Measurements from ENCODE around the gene RYR2. TPM values are rescaled to one million over a fixed set of nuclear protein-coding genes. Genes with fewer than 3 reads are reported as not detected.

Gene RYR2
- total RNA-seq, 1 experiment from 2014 or later: 3.4 TPM

DNA sequence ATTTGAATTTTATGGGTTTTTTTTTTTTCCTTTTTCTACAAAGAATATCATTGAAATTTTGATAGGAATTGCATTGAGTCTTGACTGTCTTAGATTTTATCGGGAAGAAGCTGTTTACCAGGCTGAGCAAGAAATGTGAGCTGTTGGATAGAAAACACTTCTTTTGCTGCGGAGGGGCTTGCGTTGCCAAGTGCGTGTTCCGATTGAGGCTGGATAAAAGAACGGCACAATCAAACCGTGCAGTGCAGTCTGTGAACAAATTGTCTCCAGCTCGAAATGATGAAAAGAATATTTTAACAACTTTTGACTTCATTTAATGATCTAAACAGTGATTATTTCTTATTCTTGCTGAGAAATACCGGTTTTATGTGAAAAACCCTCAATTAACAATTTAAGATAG lies 149.4 kb downstream of the RYR2 start:
- no peak overlapping the region for H2BK12ac ChIP-seq (ENCODE audit: insufficient read length, low read depth, low read length)
- no peaks in the 10 kb centered on the region for H3K36me3 Mint-ChIP-seq (ENCODE audit: insufficient read depth in 1 of 3, low read depth in 3 of 3)
- no peak overlapping the region for H2AK5ac ChIP-seq (ENCODE audit: insufficient read length, low read length)
- H3K9me3 ChIP-seq (ENCODE audit: control insufficient read depth, low read depth, low read length): no peaks in the 10 kb centered on the region
- H3K23ac ChIP-seq (ENCODE audit: insufficient read length, low read depth, low read length): no peak overlapping the region
- no peaks in the 10 kb centered on the region for H3K79me1 ChIP-seq (ENCODE audit: insufficient read depth, low read depth, low read length, poor library complexity, severe bottlenecking)
- no peak overlapping the region for H2BK5ac ChIP-seq (ENCODE audit: insufficient read length, low read length)
- no peaks in the 10 kb centered on the region for H3K79me2 ChIP-seq (ENCODE audit: insufficient read depth, low read length)
- DNase-seq: no peak
- H3K4me1 Mint-ChIP-seq: peaks cover 11 to 23% of the 10 kb centered on the region in 2 experiments
- no peaks in the 10 kb centered on the region for H3K27me3 Mint-ChIP-seq (ENCODE audit: low read depth)
- TF ChIP-seq, protein P1, sequence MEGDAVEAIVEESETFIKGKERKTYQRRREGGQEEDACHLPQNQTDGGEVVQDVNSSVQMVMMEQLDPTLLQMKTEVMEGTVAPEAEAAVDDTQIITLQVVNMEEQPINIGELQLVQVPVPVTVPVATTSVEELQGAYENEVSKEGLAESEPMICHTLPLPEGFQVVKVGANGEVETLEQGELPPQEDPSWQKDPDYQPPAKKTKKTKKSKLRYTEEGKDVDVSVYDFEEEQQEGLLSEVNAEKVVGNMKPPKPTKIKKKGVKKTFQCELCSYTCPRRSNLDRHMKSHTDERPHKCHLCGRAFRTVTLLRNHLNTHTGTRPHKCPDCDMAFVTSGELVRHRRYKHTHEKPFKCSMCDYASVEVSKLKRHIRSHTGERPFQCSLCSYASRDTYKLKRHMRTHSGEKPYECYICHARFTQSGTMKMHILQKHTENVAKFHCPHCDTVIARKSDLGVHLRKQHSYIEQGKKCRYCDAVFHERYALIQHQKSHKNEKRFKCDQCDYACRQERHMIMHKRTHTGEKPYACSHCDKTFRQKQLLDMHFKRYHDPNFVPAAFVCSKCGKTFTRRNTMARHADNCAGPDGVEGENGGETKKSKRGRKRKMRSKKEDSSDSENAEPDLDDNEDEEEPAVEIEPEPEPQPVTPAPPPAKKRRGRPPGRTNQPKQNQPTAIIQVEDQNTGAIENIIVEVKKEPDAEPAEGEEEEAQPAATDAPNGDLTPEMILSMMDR (conservative IDR thresholded peaks at IDR 0.05): no peak
- no peak overlapping the region for H4K5ac ChIP-seq (ENCODE audit: insufficient read length, low read depth, low read length)
- no peak overlapping the region for H4K8ac ChIP-seq (replicated peaks; ENCODE audit: insufficient read length, low read depth, low read length)
- H2AFZ ChIP-seq (ENCODE audit: low read length): no peak overlapping the region
- H4K20me1 ChIP-seq (ENCODE audit: control insufficient read depth, insufficient read depth, insufficient read length): no peaks in the 10 kb centered on the region
- no peak overlapping the region for H3K27ac Mint-ChIP-seq
- H4K91ac ChIP-seq (ENCODE audit: insufficient read length, low read depth, low read length): no peak overlapping the region
- no peak overlapping the region for H3K4me2 ChIP-seq (ENCODE audit: insufficient read depth, insufficient read length, low read length)
- H2BK120ac ChIP-seq (ENCODE audit: low read depth, low read length, poor library complexity, severe bottlenecking): no peak overlapping the region
- H2BK15ac ChIP-seq (ENCODE audit: low read depth, low read length): no peak overlapping the region
- no peak overlapping the region for H3K4ac ChIP-seq (ENCODE audit: low read depth, low read length)
- H3K18ac ChIP-seq (ENCODE audit: insufficient read length, low read depth, low read length): no peak overlapping the region
- no peaks in the 10 kb centered on the region; the same call in 1 of the 2 replicates for H3K4me1 ChIP-seq (ENCODE audit: insufficient read depth, low read length)
- H3K4me3 Mint-ChIP-seq: no peak overlapping the region
- no peaks in the 10 kb centered on the region; a peak in 1 of 5 replicates for H3K9me3 Mint-ChIP-seq
- no peak overlapping the region for H3K27ac ChIP-seq (ENCODE audit: insufficient read length, low read depth, low read length)
- H3K9ac ChIP-seq (ENCODE audit: extremely low read depth, insufficient read length, low read length): no peak overlapping the region
- WGBS (ENCODE audit: extremely low coverage, insufficient read length, low lambda C conversion rate): no CpG with 5 or more reads among the region's 9 CpGs
- no peaks in the 10 kb centered on the region for H3K27me3 ChIP-seq (ENCODE audit: insufficient read depth, low read length)
- H3K23me2 ChIP-seq (ENCODE audit: insufficient read length, low read depth, low read length, poor library complexity, severe bottlenecking): no peaks in the 10 kb centered on the region
- no peak overlapping the region for H3K56ac ChIP-seq (ENCODE audit: insufficient read length, low read depth, low read length)
- H2BK20ac ChIP-seq (ENCODE audit: low read depth, low read length, poor library complexity, severe bottlenecking): no peak overlapping the region
- H3T11ph ChIP-seq (ENCODE audit: low read length): no peak overlapping the region
- H3K14ac ChIP-seq (ENCODE audit: insufficient read depth, low read length): no peak overlapping the region
